Measurements from ENCODE around the gene FOSL2. TPM values are rescaled to one million over a fixed set of nuclear protein-coding genes. Genes with fewer than 3 reads are reported as not detected.
A peak's percentile ranks its signal among the peaks of the same experiment; 100 is the strongest.

Gene FOSL2
- total RNA-seq, 5 donors from 2014 or later (not counting 1 experiment from before 2014, with no cell fraction given): 9.7 to 144 (median 18.5) TPM

DNA sequence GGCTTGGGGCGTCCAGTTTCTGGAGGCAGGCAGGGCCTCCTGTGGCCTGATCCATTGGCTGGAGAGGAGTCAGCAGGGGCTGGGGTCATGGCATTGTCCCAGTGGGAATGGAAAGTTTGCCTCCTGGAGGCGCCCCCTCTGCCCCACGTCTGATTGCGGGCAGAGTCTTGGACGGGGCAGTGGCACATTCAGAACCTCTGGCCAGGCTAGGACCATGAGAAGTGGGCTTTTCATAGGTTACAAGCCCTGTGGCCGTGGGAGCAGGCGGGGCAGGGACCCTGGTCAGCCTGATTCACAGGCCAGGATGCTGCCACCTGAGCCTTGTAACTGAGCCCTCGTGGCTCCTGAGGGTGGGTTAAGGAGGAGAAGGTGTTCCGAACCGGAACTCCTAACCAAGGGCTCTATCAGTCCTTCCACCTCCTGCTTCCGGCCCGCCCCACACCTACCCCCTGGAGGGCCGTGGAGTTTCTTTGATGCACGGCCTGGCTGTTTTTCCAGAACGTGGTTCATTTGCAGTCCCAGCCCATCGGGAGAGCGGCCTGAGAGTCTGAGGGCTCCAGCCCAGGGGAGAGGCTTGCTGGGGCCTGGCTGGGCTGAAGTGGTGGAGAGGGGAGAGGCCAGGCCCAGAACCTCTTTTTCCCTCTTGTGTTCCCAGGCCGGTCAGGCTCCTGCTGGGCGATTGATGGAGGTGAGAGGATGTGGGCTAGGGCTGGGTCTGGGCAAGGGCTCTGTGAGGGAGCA lies 59.3 kb downstream of the FOSL2 start:
- Mint-ChIP-seq H3K27me3 (no peaks in the 10 kb centered on the region), H3K36me3 (no peaks in the 10 kb centered on the region), H3K4me1 (peaks cover 0 to 24% (median 17%) of the 10 kb centered on the region in 3 donors), H3K9me3 (no peaks in the 10 kb centered on the region), H3K4me3 (no peak overlapping the region), H3K27ac (no peak overlapping the region)
- Histone ChIP-seq H3K9me3 (no peaks in the 10 kb centered on the region), H3K4me3 (ENCODE audit: control insufficient read depth in 1 of 2, extremely low read depth in 1 of 2, low read length in 1 of 2) (no peak overlapping the region), H3K36me3 (ENCODE audit: control insufficient read depth in 2 of 2, extremely low read depth in 1 of 2, insufficient read depth in 1 of 2, low read length in 1 of 2) (no peaks in the 10 kb centered on the region), H3K27me3 (replicated peaks in 1 of 2; ENCODE audit: control insufficient read depth in 2 of 2, extremely low read depth in 1 of 2, insufficient read depth in 2 of 2, low read length in 1 of 2) (peaks cover 0 to 1% of the 10 kb centered on the region in 2 experiments), H3K4me1 (ENCODE audit: control insufficient read depth in 1 of 2, extremely low read depth in 1 of 2, insufficient read depth in 2 of 2, low read length in 2 of 2) (peaks cover 0 to 10% of the 10 kb centered on the region in 2 experiments), H3K27ac (ENCODE audit: low read length) (no peak overlapping the region)
- WGBS (ENCODE audit: insufficient coverage): 93% methylated on average over 10 of the region's 19 CpGs
- POLR2A ChIA-PET: no interaction called here
- CTCF ChIA-PET: interaction anchor here (0.5 to 2.1 kb wide), 6 partner anchors 39 to 748 kb away, joined by 3 to 8 read pairs (median 3); no protein-coding TSS in a partner anchor
- ATAC-seq (replicated peaks in 1 of 4): no peak
- no peak for DNase-seq

DNA sequence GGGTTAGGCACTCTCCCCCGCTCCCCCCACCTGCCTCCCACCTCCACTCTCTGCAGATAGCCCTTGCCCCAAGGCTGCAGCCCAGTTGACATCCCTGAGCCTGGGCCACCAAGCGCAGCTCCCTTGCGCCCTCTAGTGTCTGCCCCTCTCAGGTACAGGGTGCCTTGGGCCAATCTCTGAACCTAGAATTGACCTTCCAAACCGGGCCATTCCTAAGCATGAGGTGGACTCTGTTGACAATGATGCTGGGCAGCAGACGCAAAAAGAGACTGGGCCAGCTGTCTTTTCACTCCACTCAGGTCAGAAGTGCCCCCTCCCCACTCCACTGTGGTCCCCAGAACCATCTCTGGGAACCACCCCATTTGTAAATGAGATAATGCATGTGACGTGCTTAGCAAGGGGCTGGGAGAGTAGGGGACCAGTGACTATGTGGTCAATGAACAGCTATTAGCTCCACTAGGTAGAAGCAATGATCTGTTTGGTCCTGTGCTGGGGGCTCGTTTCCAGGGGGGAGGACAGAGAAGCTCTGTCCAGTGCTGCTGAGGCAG lies 60.0 kb downstream of the FOSL2 start:
- no peak overlapping the region for H3K27ac Mint-ChIP-seq

DNA sequence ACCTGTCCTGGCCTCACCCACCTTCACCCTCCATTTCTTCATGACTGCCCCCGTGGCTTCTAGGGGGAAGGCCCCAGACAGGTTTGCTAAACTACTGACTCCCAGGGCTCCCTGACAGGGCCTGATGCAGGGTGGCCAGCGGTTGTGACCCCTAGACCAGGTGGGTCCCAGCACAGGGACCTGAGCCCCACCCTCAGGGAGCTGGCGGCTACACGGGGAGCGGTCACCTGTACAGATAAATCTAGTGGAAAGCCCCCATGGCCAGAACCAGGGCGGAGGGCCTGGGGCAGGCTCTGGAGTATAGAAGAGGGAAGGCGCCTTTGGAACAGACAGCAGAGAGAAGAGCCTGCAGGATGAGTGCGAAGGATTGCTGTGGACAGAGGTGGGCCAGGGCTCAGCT lies 60.7 kb downstream of the FOSL2 start:
- no peaks in the 10 kb centered on the region for H3K9me3 Mint-ChIP-seq
- Histone ChIP-seq H3K4me1 (ENCODE audit: control insufficient read depth in 1 of 2, extremely low read depth in 1 of 2, insufficient read depth in 2 of 2, low read length in 2 of 2) (peaks cover 0 to 10% of the 10 kb centered on the region in 2 experiments), H3K27ac (ENCODE audit: low read length) (no peak overlapping the region), H3K9me3 (no peaks in the 10 kb centered on the region), H3K4me3 (ENCODE audit: control insufficient read depth in 1 of 2, extremely low read depth in 1 of 2, low read length in 1 of 2) (no peak overlapping the region), H3K27me3 (replicated peaks in 1 of 2; ENCODE audit: control insufficient read depth in 2 of 2, extremely low read depth in 1 of 2, insufficient read depth in 2 of 2, low read length in 1 of 2) (peaks cover 0 to 7% of the 10 kb centered on the region in 2 experiments), H3K36me3 (ENCODE audit: control insufficient read depth in 2 of 2, extremely low read depth in 1 of 2, insufficient read depth in 1 of 2, low read length in 1 of 2) (no peaks in the 10 kb centered on the region)
- no peak overlapping the region for H3K4me3 Mint-ChIP-seq
- H3K36me3 Mint-ChIP-seq: no peaks in the 10 kb centered on the region
- DNase-seq (no peak), ATAC-seq (replicated peaks in 1 of 4) (no peak)
- peaks cover 0 to 17% (median 13%) of the 10 kb centered on the region in 3 donors for H3K4me1 Mint-ChIP-seq
- WGBS (ENCODE audit: insufficient coverage): 90% methylated on average over 8 of the region's 8 CpGs
- no peaks in the 10 kb centered on the region for H3K27me3 Mint-ChIP-seq
- POLR2A ChIA-PET: no interaction called here
- no peak overlapping the region for H3K27ac Mint-ChIP-seq
- CTCF ChIA-PET: interaction anchor here (0.6 to 2.1 kb wide), 4 partner anchors 62 to 1087 kb away, joined by 3 to 8 read pairs (median 4); no protein-coding TSS in a partner anchor

More for the DNA sequence above, 60.0 kb downstream of the FOSL2 start:
- H3K36me3 Mint-ChIP-seq: no peaks in the 10 kb centered on the region
- POLR2A ChIA-PET: no interaction called here
- peaks cover 0 to 24% (median 17%) of the 10 kb centered on the region in 3 donors for H3K4me1 Mint-ChIP-seq
- H3K4me3 Mint-ChIP-seq: no peak overlapping the region
- Histone ChIP-seq H3K27me3 (replicated peaks in 1 of 2; ENCODE audit: control insufficient read depth in 2 of 2, extremely low read depth in 1 of 2, insufficient read depth in 2 of 2, low read length in 1 of 2) (peaks cover 0 to 7% of the 10 kb centered on the region in 2 experiments), H3K4me3 (ENCODE audit: control insufficient read depth in 1 of 2, extremely low read depth in 1 of 2, low read length in 1 of 2) (no peak overlapping the region), H3K27ac (ENCODE audit: low read length) (no peak overlapping the region), H3K9me3 (no peaks in the 10 kb centered on the region), H3K4me1 (ENCODE audit: control insufficient read depth in 1 of 2, extremely low read depth in 1 of 2, insufficient read depth in 2 of 2, low read length in 2 of 2) (peaks cover 0 to 10% of the 10 kb centered on the region in 2 experiments), H3K36me3 (ENCODE audit: control insufficient read depth in 2 of 2, extremely low read depth in 1 of 2, insufficient read depth in 1 of 2, low read length in 1 of 2) (no peaks in the 10 kb centered on the region)
- CTCF ChIA-PET: interaction anchor here (0.5 to 2.1 kb wide), 8 partner anchors 40 to 1087 kb away, joined by 3 to 8 read pairs (median 3); no protein-coding TSS in a partner anchor
- 49% methylated on average over 5 of the region's 7 CpGs for WGBS (ENCODE audit: insufficient coverage)
- DNase-seq (peak; percentile 23 to 85 (median 69)), ATAC-seq (replicated peaks in 1 of 4) (peak; percentile 76 to 94 (median 88))
- no peaks in the 10 kb centered on the region for H3K9me3 Mint-ChIP-seq
- H3K27me3 Mint-ChIP-seq: no peaks in the 10 kb centered on the region

DNA sequence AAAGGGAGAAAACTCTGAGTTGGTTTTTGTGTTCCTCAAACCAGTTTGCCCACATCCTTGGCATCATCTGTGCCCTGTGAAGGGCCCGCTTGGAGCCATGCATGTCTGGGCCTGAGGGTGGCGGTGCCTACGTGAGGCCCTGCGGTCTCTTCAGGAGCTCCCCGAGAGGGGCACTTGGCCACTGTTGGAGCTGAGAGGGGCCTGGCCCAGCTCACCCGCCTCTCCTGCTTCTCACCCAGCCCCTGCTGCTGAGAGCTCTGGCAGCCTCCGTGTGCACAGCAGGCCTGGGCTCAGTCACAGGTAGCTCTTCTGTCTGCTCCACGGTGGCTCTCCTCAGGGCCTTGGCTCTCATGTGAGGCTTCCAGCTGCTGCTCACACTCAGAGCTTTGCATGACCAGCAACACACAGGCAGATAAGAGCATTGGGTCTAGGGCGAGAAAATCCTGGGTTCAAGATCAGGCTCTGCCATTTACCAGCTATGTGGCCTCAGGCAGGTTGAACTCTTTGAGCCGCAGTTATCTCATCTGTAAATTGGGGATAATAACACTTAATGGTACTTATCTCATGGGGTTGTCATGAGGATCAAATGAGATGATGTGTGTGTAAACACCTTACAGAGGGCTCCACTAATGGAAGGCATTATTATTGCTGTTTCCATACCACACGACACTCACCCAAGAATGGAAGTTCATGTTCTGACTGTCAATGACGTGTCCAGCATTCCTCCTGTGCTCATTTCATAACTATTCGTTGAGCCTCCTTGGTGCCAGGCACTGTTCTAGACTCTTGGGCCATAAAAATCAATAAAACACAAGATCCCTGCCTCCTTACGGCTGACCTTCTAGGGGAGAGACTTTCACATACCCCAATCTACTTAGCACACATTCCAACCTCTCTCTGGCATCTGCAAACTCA lies 61.6 kb downstream of the FOSL2 start:
- H3K36me3 ChIP-seq (ENCODE audit: control insufficient read depth in 2 of 2, extremely low read depth in 1 of 2, insufficient read depth in 1 of 2, low read length in 1 of 2): no peaks in the 10 kb centered on the region
- Mint-ChIP-seq H3K36me3 (no peaks in the 10 kb centered on the region), H3K27me3 (no peaks in the 10 kb centered on the region), H3K4me1 (peaks cover 0 to 13% (median 13%) of the 10 kb centered on the region in 3 donors), H3K27ac (no peak overlapping the region), H3K9me3 (no peaks in the 10 kb centered on the region), H3K4me3 (no peak overlapping the region)
- 85% methylated on average over 12 of the region's 14 CpGs for WGBS (ENCODE audit: insufficient coverage)
- H3K9me3 ChIP-seq: no peaks in the 10 kb centered on the region
- no peak overlapping the region for H3K4me3 ChIP-seq (ENCODE audit: control insufficient read depth in 1 of 2, extremely low read depth in 1 of 2, low read length in 1 of 2)
- ChIA-PET CTCF (interaction anchor here in 1 of 2 donors (2.1 kb wide), 1 partner anchor 751 kb away, joined by 8 read pairs; no protein-coding TSS in a partner anchor), POLR2A (no interaction called here)
- ATAC-seq (replicated peaks in 1 of 4): no peak
- H3K27ac ChIP-seq (ENCODE audit: low read length): no peak overlapping the region
- H3K4me1 ChIP-seq (ENCODE audit: control insufficient read depth in 1 of 2, extremely low read depth in 1 of 2, insufficient read depth in 2 of 2, low read length in 2 of 2): peaks cover 0 to 10% of the 10 kb centered on the region in 2 experiments
- no peak for DNase-seq
- H3K27me3 ChIP-seq (replicated peaks in 1 of 2; ENCODE audit: control insufficient read depth in 2 of 2, extremely low read depth in 1 of 2, insufficient read depth in 2 of 2, low read length in 1 of 2): peaks cover 0 to 7% of the 10 kb centered on the region in 2 experiments

DNA sequence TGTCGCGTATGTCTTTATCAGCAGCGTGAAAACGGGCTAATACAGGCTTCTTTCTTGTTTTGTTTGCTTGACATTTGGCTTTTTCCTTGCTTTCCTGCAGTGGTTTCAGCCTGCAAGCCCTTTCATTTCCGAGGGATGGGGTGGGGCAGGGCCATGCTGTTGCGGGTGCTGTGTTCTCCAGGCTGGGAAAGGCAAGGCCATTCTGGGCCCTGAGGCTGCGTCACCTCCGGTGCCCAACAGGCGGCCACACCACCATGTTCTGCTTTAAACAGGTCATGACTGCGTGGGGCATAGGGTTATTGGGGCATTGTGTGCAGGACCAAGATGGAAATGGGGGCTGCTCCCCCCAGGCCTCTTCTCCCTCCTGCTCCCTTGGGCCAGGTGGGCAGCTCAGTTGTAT lies 64.6 kb downstream of the FOSL2 start:
- no peak for DNase-seq
- peaks cover 0 to 4% (median under 1%) of the 10 kb centered on the region in 3 donors for H3K9me3 Mint-ChIP-seq
- H3K27me3 ChIP-seq (replicated peaks in 1 of 2; ENCODE audit: control insufficient read depth in 2 of 2, extremely low read depth in 1 of 2, insufficient read depth in 2 of 2, low read length in 1 of 2): peaks cover 0 to 7% of the 10 kb centered on the region in 2 experiments
- ATAC-seq (replicated peaks in 1 of 4): no peak
- H3K27ac Mint-ChIP-seq: no peak overlapping the region
- no peak overlapping the region for H3K27ac ChIP-seq (ENCODE audit: low read length)
- no peaks in the 10 kb centered on the region for H3K36me3 Mint-ChIP-seq
- peaks cover 0 to 3% (median 0%) of the 10 kb centered on the region in 3 donors for H3K4me1 Mint-ChIP-seq
- CTCF ChIA-PET: no interaction called here
- no peaks in the 10 kb centered on the region for H3K36me3 ChIP-seq (ENCODE audit: control insufficient read depth in 2 of 2, extremely low read depth in 1 of 2, insufficient read depth in 1 of 2, low read length in 1 of 2)
- POLR2A ChIA-PET: no interaction called here
- 90% methylated on average over 9 of the region's 10 CpGs for WGBS (ENCODE audit: insufficient coverage)
- H3K27me3 Mint-ChIP-seq: no peaks in the 10 kb centered on the region
- H3K4me3 ChIP-seq (ENCODE audit: control insufficient read depth in 1 of 2, extremely low read depth in 1 of 2, low read length in 1 of 2): no peak overlapping the region
- no peaks in the 10 kb centered on the region for H3K9me3 ChIP-seq
- H3K4me3 Mint-ChIP-seq: no peak overlapping the region
- peaks cover 2 to 7% of the 10 kb centered on the region in 2 experiments for H3K4me1 ChIP-seq (ENCODE audit: control insufficient read depth in 1 of 2, extremely low read depth in 1 of 2, insufficient read depth in 2 of 2, low read length in 2 of 2)

DNA sequence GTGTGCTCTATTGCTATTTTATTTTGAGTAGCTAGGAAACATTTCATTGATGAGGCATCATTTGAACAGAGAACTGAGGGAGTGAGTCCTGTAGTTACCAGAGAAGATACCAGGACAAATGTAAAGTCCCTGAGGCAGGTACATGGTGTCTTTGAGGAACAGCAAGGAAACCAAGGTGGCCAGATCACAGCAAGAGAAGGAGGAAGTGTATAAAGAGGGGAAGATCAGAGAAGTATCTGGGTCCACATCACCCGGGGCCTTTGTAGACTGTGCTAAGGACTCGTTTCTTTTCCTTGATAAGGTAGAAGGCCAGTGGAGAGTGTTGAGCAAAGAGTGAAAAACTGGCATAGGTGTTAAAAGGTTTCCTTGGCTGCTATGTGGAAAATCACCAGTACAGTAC lies 68.4 kb downstream of the FOSL2 start:
- ChIA-PET POLR2A (no interaction called here), CTCF (no interaction called here)
- Mint-ChIP-seq H3K4me1 (peaks cover 0 to 5% (median 0%) of the 10 kb centered on the region in 3 donors), H3K9me3 (peaks cover 5 to 14% (median 14%) of the 10 kb centered on the region in 3 donors), H3K36me3 (no peaks in the 10 kb centered on the region), H3K27ac (no peak overlapping the region), H3K27me3 (peaks cover 2 to 4% of the 10 kb centered on the region in 2 donors), H3K4me3 (no peak overlapping the region)
- Histone ChIP-seq H3K4me1 (ENCODE audit: control insufficient read depth in 1 of 2, extremely low read depth in 1 of 2, insufficient read depth in 2 of 2, low read length in 2 of 2) (peaks cover 0 to 2% of the 10 kb centered on the region in 2 experiments), H3K36me3 (ENCODE audit: control insufficient read depth in 2 of 2, extremely low read depth in 1 of 2, insufficient read depth in 1 of 2, low read length in 1 of 2) (no peaks in the 10 kb centered on the region), H3K27me3 (replicated peaks in 1 of 2; ENCODE audit: control insufficient read depth in 2 of 2, extremely low read depth in 1 of 2, insufficient read depth in 2 of 2, low read length in 1 of 2) (peaks cover 0 to 7% of the 10 kb centered on the region in 2 experiments), H3K27ac (ENCODE audit: low read length) (no peak overlapping the region), H3K4me3 (ENCODE audit: control insufficient read depth in 1 of 2, extremely low read depth in 1 of 2, low read length in 1 of 2) (no peak overlapping the region), H3K9me3 (no peaks in the 10 kb centered on the region)
- ATAC-seq (replicated peaks in 1 of 4) (no peak), DNase-seq (no peak)
- WGBS (ENCODE audit: insufficient coverage): 26% methylated on average over 2 of the region's 2 CpGs

Measured in T-cell (primary cell).